ENCODE measurements around the gene HIPK4.
"Not testable (repeated sequence)": the region's sequence is repeated elsewhere in the genome, so short reads cannot be mapped to it uniquely, and the experiment has no call there.

HIPK4 gene, protein sequence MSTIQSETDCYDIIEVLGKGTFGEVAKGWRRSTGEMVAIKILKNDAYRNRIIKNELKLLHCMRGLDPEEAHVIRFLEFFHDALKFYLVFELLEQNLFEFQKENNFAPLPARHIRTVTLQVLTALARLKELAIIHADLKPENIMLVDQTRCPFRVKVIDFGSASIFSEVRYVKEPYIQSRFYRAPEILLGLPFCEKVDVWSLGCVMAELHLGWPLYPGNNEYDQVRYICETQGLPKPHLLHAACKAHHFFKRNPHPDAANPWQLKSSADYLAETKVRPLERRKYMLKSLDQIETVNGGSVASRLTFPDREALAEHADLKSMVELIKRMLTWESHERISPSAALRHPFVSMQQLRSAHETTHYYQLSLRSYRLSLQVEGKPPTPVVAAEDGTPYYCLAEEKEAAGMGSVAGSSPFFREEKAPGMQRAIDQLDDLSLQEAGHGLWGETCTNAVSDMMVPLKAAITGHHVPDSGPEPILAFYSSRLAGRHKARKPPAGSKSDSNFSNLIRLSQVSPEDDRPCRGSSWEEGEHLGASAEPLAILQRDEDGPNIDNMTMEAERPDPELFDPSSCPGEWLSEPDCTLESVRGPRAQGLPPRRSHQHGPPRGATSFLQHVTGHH

GRCh38 chr19:40390084-40390742 is at the start of gene HIPK4:
HIPK4 (minus strand) TSS chr19:40390181; CDS start chr19:40389902, 279 bp downstream.
- DNase-seq (ENCODE audit: insufficient read length, low spot score): no peak
- FAIRE-seq: no peak
- TF ChIP-seq, protein P1, sequence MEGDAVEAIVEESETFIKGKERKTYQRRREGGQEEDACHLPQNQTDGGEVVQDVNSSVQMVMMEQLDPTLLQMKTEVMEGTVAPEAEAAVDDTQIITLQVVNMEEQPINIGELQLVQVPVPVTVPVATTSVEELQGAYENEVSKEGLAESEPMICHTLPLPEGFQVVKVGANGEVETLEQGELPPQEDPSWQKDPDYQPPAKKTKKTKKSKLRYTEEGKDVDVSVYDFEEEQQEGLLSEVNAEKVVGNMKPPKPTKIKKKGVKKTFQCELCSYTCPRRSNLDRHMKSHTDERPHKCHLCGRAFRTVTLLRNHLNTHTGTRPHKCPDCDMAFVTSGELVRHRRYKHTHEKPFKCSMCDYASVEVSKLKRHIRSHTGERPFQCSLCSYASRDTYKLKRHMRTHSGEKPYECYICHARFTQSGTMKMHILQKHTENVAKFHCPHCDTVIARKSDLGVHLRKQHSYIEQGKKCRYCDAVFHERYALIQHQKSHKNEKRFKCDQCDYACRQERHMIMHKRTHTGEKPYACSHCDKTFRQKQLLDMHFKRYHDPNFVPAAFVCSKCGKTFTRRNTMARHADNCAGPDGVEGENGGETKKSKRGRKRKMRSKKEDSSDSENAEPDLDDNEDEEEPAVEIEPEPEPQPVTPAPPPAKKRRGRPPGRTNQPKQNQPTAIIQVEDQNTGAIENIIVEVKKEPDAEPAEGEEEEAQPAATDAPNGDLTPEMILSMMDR (IDR thresholded peaks at IDR 0.05; ENCODE audit: insufficient read depth, missing control alignments): no peak

- DNase-seq (ENCODE audit: insufficient read length, low spot score): no peak
These were observed 48.3 kb upstream of the HIPK4 start for GRCh38 chr19:40438284-40438683.

GRCh38 chr19:40433391-40434216 is 43.6 kb upstream of the HIPK4 start:
- FAIRE-seq (no peak), DNase-seq (ENCODE audit: insufficient read length, low spot score) (peak; percentile 55)
- TF ChIP-seq, protein P1 (IDR thresholded peaks at IDR 0.05; ENCODE audit: insufficient read depth, missing control alignments): no peak

More at GRCh38 chr19:40438284-40438683, 48.3 kb upstream of the HIPK4 start:
- no peak for FAIRE-seq
- TF ChIP-seq, protein P1 (IDR thresholded peaks at IDR 0.05; ENCODE audit: insufficient read depth, missing control alignments): no peak

- not testable (repeated sequence) for DNase-seq (ENCODE audit: insufficient read length, low spot score); FAIRE-seq
These were observed 42.8 kb upstream of the HIPK4 start for GRCh38 chr19:40432760-40433159.

DNA sequence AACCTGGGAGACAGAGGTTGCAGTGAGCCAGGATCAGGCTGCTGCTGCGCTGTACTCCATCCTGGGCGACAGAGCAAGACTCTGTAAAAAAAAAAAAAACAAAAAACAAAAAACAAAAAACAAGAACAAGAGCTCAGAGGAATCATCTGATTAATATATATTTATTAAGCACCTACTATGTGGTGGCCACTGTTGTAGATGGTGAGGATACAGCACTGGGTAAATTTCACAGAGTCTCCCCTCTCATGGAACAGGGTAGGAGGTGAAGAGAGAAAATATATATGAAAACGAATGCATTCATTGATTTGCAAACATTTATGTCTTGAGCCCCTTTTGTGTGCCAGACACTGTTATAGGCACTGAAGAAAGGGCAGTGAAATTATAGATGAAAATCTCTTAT is 41.7 kb upstream of the HIPK4 start:
- TF ChIP-seq, protein P1 (IDR thresholded peaks at IDR 0.05; ENCODE audit: insufficient read depth, missing control alignments): no peak
- FAIRE-seq: no peak
- no peak for DNase-seq (ENCODE audit: insufficient read length, low spot score)

DNA sequence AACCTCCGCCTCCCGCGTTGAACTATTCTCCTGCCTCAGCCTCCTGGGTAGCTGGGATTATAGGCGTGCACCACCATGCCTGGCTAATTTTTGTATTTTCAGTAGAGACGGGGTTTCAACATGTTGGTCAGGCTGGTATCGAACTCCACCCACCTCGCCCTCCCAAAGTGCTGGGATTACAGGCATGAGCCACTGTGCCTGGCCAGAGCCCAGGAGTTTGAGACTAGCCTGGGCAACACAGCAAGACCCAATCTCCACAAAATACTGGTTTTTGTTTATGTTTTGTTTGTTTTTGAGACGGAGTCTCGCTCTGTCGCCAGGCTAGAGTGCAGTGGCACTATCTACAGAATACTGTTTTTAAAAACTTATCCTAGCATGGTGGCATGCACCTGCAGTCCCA is 40.3 kb upstream of the HIPK4 start:
- FAIRE-seq; DNase-seq (ENCODE audit: insufficient read length, low spot score): not testable (repeated sequence)

DNA sequence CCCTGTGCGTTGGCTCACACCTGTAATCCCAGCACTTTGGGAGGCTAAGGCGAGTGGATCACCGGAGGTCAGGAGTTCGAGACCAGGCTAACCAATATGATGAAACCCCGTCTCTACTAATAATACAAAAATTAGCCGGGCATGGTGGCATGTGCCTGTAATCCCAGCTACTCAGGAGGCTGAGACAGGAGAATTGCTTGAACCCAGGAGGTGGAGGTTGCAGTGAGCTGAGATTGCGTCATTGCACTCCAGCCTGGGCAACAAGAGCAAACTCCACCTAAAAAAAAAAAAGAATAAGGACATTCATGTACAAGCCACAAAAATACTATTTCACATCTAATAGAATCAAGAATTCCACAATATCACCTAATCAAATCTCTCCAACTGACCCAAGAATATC is 38.2 kb upstream of the HIPK4 start:
- not testable (repeated sequence) for FAIRE-seq; DNase-seq (ENCODE audit: insufficient read length, low spot score)

All from D721Med (cell line).